Activated CD8-positive, alpha-beta memory T cell treated with anti-CD3 and anti-CD28 coated beads for 4 hours (primary cell): ENCODE results near the gene CORT.
"Not testable (repeated sequence)": the region's sequence is repeated elsewhere in the genome, so short reads cannot be mapped to it uniquely, and the experiment has no call there.

Source experiments
- DNase-seq, 2 donors: peaks; one replicate each; pipeline ENCODE4 v3.0.0-alpha.2; 2020; ENCODE audit warnings: low read depth in 2 of 2

Gene CORT

DNA sequence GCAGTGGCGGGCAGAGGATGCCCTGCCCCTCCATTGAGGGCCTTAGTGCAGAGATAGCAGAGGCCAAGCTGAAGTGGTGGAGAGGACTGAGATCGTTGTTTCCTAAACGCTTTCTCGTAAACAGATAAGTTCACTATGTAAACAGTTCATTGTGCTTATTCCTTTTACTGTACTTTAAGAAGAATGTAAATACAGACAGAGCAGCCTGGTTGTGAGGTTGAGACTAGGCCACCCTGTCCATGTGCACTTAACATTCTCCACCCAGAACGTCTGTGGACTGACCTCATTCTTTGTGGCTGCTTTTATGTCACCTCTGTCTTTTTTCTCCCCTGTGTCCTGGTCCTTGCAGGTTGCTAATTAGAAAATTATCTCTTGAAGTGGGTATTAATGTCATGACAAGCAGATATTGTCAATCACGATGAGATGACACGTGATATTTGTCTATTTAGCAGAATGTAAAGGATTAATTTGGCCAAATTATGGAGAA, 11.1 kb upstream of the CORT start:
- DNase-seq = no peak

DNA sequence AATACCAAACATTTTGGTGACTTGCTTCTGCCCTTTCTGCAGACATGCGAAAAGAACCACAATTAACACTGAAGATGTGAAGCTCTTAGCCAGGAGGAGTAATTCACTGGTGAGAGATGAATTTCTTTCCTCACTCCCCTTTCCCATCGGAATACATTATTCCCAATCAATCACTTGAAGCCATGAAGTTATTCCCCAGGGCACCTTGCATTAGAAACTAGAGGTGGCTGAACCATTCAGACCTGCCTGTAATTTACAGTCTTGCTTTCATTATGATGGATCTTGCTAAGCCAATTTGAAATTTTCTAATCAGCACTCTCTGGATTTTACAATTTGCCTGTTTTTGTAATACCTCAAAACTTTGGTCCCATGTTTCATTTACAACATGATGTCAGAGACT, 9.5 kb upstream of the CORT start:
- no peak for DNase-seq

DNA sequence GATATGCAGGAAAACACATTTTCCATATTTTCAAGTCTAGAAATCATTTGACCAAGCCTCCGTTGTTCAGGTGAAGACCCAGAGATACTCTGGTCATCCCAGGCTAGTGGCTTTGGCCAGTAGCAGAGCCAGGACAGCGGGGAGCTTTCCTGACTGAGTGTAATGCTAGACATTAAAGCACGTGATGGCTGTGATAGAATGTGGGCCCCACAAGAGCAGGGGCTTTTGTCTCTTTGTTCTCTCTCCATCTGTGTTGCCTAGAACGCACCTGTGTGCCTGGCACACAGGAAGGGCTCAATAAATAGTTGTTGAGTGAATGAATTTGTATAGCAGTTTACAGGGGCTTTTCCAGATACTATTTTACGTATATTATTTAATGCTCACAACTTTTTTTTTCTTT, 9.0 kb upstream of the CORT start:
- DNase-seq = no peak

DNA sequence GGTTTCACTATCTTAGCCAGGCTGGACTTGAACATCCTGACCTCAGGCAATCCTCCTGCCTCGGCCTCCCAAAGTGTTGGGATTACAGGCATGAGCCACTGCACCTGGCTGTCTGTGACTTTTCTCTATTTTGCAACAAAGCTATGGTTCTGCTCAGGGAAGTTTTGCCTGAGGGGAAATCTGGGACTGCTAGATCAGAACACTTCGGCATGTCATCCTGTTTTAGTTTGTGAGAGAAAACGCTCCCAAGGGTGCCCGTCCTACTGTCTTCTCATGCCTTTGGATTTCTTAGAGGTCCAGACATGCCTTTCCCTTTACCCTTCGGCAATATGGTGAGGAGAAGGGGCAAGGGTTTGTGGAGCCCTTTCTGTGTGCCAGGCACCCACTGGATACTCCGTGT, 5.6 kb upstream of the CORT start:
- no peak for DNase-seq

DNA sequence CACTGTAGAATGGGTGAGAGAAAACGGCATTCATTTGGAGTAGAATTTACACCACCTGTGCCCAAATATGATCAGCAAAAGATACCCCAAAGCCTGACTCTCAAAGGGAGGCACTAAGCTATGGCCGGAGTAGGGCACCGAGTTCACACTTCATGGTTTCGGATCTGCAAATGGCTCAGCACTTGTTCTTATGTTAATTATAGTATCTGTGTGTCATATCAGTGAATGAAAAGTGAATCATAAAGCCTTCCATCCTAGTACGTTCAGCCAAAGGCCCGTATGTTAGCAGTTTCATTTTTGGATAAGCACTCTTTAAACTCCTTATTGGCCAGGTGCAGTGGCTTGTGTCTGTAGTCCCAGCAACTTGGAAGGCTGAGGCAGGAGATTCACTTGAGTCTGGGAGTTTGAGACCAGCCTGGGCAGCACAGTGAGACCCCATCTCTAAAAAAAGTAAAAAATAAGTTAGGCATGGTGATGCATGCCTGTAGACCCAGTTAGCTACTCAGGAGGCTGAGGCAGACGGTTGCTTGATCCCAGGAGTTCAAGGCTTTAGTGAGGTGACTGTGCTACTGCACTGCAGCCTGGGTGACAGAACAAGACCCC, 4.9 kb upstream of the CORT start:
- no peak for DNase-seq

DNA sequence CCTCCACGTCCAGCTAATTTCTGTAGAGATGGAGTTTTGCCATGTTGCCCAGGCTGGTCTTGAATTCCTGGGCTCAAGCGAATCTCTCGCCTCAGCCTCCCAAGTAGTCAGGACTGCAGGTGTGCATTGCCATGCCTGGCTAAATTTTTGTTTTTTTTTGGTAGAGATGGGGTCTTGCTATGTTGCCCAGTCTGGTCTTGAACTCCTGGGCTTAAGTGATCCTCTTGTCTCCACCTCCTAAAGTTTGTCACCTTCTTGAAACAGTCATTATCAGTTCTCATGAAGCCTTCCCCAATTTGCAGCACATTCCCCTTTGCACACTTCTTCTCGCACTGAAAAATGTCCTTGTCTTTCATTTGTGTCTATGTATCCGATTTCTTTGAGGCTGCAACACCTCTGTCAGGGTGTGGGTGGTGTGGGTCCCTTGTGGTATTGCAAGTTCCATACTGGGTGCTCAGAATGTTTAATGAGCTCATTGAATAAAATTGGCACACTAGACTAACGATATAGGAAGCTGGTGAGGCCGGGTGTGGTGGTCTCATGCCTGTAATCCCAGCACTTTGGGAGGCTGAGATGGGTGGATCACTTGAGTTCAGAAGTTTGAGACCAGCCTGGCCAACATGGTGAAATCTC, 2.9 kb upstream of the CORT start:
- DNase-seq = no peak

DNA sequence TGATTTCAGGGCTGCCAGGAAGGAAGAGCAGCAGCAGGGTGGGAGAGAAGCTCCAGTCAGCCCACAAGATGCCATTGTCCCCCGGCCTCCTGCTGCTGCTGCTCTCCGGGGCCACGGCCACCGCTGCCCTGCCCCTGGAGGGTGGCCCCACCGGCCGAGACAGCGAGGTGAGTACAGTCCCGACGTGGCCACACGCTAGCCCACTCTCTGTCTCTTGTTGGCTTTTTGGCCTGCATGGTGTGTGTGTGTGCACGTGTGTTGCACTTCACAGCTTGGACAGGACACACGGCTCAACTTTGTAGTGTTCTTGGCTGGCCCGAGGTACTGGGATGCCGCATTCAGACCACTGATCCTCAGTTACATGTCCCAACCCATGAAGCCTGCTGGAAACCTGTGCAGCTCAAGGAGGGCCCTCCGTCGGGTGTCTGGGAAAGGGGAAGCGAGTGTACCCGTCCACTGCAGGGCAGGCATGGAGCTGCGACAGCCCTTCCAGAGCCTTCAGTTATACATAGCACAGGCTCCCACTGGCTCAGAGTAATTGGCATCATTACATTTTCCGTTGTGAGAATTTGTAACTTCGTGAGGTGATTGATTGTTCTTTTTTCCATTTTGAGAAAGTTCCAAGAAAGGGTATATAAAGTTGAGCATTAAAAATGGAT, 454 bp downstream of the CORT start:
- DNase-seq = no peak

DNA sequence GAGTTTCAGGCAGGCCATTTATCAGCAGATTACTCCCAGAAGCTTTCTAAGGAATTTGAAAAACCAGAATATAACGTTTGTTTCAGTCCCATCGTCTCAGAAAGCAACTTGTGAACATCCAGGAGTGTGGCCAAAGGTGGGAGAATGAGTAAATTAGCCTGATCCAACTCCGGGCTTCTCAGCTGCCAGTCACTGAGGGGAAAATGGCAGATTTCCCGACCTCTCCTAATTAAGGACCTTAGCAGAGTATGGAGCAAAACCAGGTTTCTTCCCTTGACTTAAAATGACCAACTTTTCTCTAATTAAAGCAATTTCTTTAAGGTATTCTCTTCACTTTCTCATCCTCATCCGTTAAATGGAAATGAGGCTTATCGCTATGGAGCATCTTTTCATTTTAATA, 1.0 kb downstream of the CORT start:
- DNase-seq = no peak

DNA sequence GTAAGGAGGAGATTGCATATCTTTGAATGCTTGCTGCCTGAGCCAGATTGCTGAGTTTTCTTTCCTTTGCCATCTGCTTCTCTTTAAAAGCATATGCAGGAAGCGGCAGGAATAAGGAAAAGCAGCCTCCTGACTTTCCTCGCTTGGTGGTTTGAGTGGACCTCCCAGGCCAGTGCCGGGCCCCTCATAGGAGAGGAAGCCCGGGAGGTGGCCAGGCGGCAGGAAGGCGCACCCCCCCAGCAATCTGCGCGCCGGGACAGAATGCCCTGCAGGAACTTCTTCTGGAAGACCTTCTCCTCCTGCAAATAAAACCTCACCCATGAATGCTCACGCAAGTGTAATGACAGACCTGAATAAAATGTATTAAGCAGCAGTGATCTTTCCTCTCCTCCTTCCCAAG, 1.5 kb downstream of the CORT start:
- no peak for DNase-seq

DNA sequence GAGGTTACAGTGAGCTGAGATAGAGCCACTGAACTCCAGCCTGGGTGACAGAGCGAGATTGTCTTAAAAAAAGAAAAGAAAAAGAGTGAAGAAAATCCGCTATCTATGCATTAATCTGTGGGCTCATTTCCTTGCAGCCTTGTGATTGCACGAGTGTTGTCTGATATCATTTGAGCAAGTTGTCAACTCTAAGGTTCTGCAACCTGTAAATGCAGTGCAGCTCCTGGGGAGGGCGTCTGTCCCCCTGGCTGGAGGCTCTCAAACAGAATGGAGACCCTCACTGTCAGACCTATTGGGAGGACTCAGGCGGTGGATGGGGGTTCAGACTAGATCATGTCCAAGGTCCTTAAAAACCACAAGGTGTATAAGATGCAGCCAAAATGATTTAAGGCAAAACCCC, 6.2 kb downstream of the CORT start:
- no peak for DNase-seq

DNA sequence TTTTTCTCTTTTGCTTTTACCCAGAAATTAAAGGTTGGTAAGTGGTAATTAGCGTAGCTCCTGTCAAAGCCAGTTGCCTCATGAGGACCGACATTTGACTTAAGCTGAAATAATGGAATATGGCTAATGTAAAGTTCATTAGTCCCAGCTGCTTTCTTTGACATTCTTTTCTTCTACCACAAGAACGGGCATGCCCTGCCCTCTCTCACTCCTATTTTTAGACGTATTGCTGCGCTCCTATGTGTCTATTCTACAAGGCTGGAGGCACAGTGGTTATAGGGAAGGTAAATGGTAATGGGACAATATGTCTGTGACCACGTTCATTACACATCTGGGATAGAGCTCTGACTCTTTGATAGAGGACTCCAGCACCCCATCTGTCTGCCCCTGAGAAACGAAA, 6.8 kb downstream of the CORT start:
- no peak for DNase-seq

DNA sequence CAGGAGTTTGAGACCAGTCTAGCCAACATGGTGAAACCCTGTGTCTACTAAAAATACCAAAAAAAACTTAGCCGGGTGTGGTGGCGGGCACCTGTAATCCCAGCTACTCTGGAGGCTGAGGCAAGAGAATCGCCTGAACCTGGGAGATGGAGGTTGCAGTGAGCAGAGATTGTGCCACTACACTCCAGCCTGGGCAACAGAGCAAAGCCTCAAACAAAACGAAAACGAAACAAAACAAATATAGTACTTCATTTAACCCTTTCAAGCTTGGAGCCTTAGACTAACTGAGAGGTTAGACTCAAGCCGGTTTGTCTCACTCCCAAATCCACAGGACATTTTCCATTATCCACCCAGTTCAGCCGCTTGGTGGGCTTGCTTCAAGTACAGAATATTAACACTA, 7.6 kb downstream of the CORT start:
- DNase-seq = not testable (repeated sequence)

DNA sequence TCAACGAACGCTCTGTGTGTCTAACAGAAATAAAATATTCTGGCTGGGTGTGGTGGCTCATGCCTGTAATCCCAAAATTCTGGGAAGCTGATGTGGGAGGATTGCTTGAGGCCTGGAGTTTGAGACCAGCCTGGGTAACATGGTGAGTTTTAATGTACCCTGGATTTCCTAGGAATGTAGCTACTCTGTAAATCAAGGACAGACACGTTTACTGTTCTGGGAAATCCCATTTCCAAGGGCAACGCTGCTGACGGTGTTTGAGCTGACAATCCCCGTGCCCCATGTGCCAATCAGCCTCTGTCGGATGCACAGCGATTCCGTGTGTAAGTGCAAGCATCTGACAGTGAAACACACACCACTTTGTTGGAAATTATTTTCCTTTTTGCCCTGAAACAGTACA, 8.0 kb downstream of the CORT start:
- no peak for DNase-seq

DNA sequence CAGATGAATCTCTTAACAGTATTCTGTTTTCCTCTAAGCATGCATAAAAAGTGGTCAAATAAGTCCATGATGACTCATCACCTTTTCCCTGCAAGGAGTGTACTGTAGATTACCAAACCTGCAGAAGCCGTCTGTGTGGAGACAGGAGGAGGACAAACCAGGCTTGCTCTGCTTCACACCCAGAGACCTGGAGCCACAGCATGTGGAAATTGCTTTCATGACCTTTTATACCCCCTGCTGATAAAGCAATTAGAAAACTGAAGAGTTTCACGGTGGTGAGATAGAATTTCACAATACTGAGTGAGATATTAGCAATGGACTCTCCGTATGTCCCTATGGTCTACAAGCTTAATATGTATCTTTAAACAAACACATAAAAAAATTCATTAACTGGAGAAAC, 9.4 kb downstream of the CORT start:
- no peak for DNase-seq

DNA sequence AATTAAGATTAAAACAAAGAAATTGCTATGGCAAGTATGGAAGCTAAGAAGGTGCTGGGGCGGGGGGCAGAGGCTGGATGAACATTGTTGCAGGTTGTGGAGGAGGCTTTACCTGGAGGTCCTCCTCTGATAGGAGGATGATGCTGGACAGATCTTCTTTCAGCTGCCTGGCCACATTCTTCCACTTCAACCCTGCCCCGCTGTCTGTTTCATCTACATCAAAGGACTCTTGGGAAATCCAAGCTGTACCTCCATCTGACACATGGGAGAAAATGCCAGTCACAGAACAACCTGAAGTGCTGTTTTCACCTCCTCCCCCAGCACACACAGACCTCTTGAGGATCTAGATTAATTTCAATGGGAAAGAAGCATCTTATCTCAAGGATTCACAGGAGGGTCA, 17.2 kb downstream of the CORT start:
- no peak for DNase-seq

DNA sequence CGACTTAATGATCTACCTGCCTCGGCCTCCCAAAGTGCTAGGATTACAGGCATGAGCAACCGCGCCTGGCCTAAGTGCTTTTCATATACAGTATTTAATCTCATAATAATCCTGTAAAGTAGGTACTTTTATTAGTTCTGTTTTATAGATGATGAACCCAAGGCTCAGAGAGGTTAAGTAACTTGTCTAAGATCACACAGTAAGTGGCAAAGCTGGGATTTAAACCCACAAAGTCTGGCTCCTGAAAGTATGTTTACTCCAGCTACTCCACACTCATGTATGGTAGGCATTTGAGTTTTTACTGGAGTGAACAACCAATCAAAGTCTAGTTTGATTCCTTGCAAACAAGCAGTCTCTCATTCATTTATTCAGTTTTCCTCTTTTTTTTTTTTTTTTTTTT, 20.2 kb downstream of the CORT start:
- no peak for DNase-seq

DNA sequence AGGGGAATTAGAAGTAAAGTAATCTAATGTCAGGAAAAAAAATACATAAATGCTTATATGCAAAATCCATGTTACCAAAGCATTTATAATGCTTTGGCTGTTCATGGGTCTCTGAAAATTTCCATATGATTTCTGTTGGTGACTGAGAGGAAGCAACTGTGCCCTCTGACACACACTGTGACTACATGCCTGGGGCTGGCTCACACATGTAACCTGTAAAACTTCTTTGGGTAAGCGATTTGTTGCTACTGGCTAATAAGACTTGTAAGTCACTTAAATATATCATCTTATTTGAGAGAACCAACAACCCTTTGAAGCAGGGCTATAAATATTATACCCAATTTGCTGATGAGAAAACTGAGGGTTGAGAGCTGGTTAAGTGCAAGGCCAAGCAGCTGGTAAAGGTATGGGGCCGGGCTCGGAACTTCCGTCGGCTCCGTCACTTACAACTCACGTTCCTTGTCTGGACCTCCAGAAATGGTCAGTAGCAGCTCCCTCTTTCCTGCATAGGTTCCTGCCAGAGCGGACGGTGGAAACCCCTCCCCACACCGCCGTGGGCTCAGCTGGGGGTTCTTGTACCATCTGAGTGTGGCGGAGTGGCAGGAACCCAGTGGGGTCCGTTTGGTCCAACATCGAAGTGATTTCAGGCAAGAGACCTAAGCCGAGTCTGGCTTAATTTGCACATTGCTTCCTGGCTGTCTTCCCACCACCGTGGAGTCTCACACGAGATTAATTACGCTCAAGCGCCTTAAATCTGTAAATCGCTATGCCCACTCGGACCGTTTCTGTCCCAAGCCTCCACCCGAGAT, 21.8 kb downstream of the CORT start:
- no peak for DNase-seq

DNA sequence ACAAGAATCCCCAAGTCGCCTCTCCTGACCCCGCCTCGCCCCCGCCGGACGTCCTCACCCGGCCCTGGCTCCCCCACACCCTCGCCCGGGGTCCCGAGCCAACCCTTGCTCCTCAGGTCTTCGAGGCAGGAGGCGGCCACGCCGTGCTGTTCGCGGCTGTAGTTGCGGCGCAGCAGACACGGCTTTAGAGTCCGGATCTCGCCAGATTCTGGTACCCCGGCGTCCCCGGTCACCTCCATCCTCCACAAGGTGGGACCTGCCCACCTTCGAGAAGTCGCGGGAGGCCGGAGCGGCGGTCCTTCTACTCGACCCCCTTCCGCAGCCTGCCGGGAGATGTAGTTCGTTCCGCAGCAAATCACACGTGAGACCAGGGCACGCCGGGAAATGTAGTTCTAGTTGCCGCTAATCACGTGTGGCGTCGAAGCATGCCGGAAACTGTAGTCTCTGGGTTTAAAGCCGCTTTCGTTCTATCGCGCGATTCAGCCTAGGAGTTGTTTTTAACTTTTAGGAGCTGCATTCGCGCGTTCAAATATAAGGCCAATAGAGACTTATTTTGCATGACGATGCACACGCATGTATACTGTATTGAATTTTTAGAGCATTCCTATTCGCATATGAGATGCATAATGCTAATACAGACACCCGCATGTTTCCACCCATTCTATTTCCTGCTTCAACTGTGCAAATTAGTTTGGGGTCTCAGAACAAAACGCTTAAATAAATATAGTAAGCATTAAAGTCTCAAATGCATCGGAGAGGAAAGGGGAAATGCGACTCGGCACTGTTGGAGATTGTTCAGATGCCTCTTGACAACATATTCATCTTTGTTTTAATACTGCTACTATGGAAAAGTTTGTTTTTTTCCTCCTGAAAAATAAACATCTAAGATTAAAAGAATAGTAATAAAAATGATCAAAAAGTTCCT, 22.7 kb downstream of the CORT start, which contains the start of gene DFFA:
TSS of gene DFFA (minus strand) at position 310 of the 925 bp plus-strand sequence. CDS start at position 239, 71 bp downstream.
- peak; percentile 78 to 86 for DNase-seq

DNA sequence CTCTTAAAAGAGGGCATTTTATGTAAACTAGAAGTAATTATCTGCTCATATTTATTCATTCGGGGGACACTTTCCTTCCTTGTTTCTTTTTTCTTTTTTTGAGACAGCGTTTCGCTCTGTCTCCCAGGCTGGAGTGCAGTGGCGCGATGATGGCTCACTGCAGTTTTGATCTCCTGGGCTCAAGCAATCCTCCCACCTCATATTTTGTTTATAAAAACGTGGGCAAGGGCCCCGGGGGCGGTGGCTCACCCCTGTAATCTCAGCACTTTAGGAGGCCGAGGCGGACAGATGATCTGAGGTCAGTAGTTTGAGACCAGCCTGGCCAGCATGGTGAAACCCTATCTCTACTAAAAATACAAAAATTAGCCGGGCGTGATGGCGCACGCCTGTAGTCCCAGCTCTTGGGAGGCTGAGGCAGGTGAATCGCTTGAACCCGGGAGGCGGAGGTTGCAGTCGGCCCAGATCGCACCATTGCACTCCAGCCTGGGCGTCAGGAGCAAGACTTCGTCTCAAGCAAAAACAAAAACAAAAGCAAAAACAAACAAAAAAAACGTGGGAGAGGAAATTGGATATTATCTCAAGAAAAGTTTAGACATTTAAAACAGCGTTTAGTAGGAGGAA, 23.4 kb downstream of the CORT start:
- DNase-seq = no peak

DNA sequence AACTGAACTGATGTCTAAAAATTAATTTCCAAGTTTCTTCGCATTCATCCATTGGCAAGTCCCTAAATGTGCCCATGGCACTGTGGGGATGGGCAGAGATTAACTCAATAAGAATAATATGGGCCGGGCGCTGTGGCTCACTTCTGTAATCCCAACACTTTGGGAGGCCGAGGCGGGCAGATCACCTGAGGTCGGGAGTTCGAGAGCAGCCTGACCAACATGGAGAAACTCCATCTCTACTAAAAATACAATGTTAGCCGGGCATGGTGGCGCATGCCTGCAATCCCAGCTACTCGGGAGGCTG, 24.4 kb downstream of the CORT start:
- DNase-seq = not testable (repeated sequence)
